Activated CD4-positive, alpha-beta T cell treated with anti-CD3 and anti-CD28 coated beads, Interleukin-2, amount 10 ng/mL, durations not matched to agents 7 days and 5 days (primary cell): ENCODE measurements around the gene TMEM243. TPM values are rescaled to one million over a fixed set of nuclear protein-coding genes. Genes with fewer than 3 reads are reported as not detected.
A peak's percentile ranks its signal among the peaks of the same experiment; 100 is the strongest.
"Not testable (repeated sequence)": the region's sequence is repeated elsewhere in the genome, so short reads cannot be mapped to it uniquely, and the experiment has no call there.

Experiments
- CTCF ChIA-PET: fragments of 350-600 bp; sonication (Branson Sonifier 250); formaldehyde crosslinking; loops from one replicate; lab custom pipeline; 2021; ENCODE audit warnings: antibody characterized with exemption; lab: Charles Lee
- POLR2A ChIA-PET: fragments of 350-600 bp; sonication (Branson Sonifier 250); formaldehyde crosslinking; loops from one replicate; lab custom pipeline; 2021; ENCODE audit warnings: antibody characterized with exemption; lab: Charles Lee
- DNase-seq: peaks from one replicate; pipeline ENCODE4 v3.0.0-alpha.2; 2020
- H3K27ac Mint-ChIP-seq: one replicate; pipeline ENCODE4 v1.8.0; 2021; ENCODE audit warnings: mild to moderate bottlenecking, moderate library complexity, mixed read lengths
- H3K27me3 Mint-ChIP-seq: one replicate; pipeline ENCODE4 v1.8.0; 2021; ENCODE audit warnings: mixed read lengths
- H3K36me3 Mint-ChIP-seq: one replicate; pipeline ENCODE4 v1.8.0; 2021; ENCODE audit warnings: low read depth, mixed read lengths
- H3K4me1 Mint-ChIP-seq: one replicate; pipeline ENCODE4 v1.8.0; 2021; ENCODE audit warnings: mixed read lengths
- H3K4me3 Mint-ChIP-seq: one replicate; pipeline ENCODE4 v1.8.0; 2021; ENCODE audit warnings: mild to moderate bottlenecking, moderate library complexity, mixed read lengths
- H3K9me3 Mint-ChIP-seq: one replicate; pipeline ENCODE4 v1.8.0; 2021; ENCODE audit warnings: mixed read lengths
- total RNA-seq, 2 experiments: library from RNA; stranded (reverse); gene quantifications; one replicate each; pipeline ENCODE4 v1.2.3, GENCODE V29; 2021

TMEM243 gene
- total RNA-seq, 2 experiments from 2014 or later: 46.2 to 51.6 TPM

DNA sequence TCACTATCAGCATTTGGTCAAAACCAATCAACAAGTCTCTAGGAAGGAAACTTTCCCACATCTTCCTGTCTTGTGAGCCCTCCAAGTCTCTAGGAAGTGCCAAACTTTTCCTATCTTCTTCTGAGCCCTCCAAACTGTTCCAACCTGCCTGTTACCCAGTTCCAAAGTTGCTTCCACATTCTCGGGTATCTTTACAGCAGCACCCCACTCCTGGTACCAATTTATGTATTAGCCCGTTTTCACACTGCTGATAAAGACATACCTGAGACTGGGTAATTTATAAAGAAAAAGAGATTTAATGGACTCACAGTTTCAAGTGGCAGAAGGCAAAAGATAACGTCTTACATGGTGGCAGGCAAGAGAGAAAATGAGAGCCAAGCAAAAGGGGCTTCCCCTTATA, 13.8 kb downstream of the TMEM243 start:
- H3K9me3 Mint-ChIP-seq: peaks cover 43% of the 10 kb centered on the region
- H3K27ac Mint-ChIP-seq, DNase-seq, CTCF ChIA-PET, H3K27me3 Mint-ChIP-seq, POLR2A ChIA-PET, H3K4me3 Mint-ChIP-seq: not testable (repeated sequence)
- peaks cover 36% of the 10 kb centered on the region for H3K4me1 Mint-ChIP-seq
- H3K36me3 Mint-ChIP-seq: peaks cover 87% of the 10 kb centered on the region

DNA sequence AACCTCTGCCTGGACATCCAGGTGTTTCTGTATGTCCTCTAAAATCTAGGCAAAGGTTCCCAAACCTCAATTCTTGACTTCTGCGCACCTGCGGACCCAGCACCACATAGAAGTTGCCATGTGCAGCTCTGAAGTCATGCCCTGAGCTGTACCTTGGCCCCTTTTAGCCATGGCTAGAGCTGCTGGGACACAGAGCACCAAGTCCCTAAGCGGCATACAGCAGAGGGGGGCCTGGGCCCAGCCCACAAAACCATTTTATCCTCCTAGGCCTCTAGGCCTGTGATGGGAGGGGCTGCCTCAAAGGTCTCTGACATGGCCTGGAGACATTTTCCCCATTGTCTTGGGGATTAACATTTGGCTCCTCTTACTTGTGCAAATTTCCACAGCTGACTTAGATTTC, 14.6 kb downstream of the TMEM243 start:
- no peak for DNase-seq
- POLR2A ChIA-PET: no interaction called here
- H3K4me3 Mint-ChIP-seq: no peak overlapping the region
- H3K27ac Mint-ChIP-seq: no peak overlapping the region
- peaks cover 37% of the 10 kb centered on the region for H3K4me1 Mint-ChIP-seq
- H3K9me3 Mint-ChIP-seq: peaks cover 43% of the 10 kb centered on the region
- no peaks in the 10 kb centered on the region for H3K27me3 Mint-ChIP-seq
- CTCF ChIA-PET: no interaction called here
- peaks cover 90% of the 10 kb centered on the region for H3K36me3 Mint-ChIP-seq

DNA sequence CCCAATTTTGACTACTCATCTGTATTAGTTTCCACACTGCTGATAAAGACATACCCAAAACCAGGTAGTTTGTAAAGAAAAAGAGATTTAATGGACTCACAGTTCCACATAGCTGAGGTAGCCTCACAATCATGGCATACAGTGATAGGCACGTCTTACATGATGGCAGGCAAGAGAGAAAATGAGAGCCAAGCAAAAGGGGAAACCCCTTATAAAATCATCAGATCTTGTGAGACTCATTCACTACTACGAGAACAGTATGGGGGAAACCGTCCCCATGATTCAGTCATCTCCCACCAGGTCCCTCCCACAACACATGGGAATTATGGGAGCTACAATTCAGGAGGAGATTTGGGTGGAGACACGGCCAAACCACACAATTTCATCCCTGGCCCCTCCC, 15.6 kb downstream of the TMEM243 start:
- H3K27ac Mint-ChIP-seq, DNase-seq, H3K4me3 Mint-ChIP-seq, H3K27me3 Mint-ChIP-seq, POLR2A ChIA-PET: not testable (repeated sequence)
- CTCF ChIA-PET: interaction anchor here (0.7 kb wide), 1 partner anchor 20 kb away, joined by 3 read pairs; no protein-coding TSS in a partner anchor
- Mint-ChIP-seq H3K4me1 (peaks cover 40% of the 10 kb centered on the region), H3K36me3 (peaks cover 91% of the 10 kb centered on the region), H3K9me3 (peaks cover 38% of the 10 kb centered on the region)

DNA sequence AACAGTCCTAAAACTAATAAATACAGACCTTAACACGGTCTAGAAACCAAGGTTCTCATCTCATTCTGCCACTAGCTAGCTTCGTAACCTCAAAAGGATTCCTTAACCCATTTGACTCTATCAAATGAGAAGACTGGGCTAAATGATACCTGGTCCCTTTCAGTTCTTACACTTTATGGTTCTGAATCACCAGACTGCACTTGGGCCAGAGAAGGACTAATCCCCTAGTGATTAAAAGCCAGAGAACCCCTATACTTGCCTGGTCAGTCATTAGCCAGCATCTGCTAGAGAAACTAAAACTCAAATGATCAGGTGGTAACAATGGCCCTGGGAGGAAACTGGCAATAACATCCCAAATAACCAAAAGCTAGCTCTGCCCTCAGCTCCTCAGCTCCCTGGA, 16.8 kb downstream of the TMEM243 start:
- Mint-ChIP-seq H3K27me3 (no peaks in the 10 kb centered on the region), H3K9me3 (peaks cover 31% of the 10 kb centered on the region), H3K36me3 (peaks cover 91% of the 10 kb centered on the region), H3K27ac (no peak overlapping the region), H3K4me3 (no peak overlapping the region), H3K4me1 (peaks cover 35% of the 10 kb centered on the region)
- ChIA-PET CTCF (interaction anchor here (0.8 to 2.8 kb wide), 4 partner anchors 10 to 31 kb away, joined by 3 to 9 read pairs (median 4); no protein-coding TSS in a partner anchor), POLR2A (no interaction called here)
- DNase-seq: no peak

DNA sequence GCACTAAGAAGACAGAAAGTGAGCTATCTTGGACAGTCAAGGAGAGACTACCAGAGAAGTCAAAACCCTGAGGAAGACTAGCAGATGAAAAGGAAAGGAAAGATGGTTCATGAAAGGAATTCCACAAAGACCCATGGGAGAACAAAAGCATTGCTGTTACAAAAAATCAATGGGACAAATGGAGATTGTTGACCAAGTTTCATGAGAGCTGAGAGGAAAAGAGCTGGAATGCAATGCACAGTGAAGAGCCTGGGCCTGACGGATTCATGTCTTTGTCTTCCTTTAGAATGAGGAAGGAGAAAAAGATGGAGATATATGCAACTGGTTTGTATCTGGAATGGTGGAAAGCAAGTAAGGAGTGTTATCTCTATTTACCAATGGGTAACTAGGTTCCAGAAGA, 17.3 kb downstream of the TMEM243 start:
- no peak overlapping the region for H3K4me3 Mint-ChIP-seq
- CTCF ChIA-PET: interaction anchor here (1.3 to 2.8 kb wide), 3 partner anchors 12 to 30 kb away, joined by 3 to 9 read pairs (median 5); no protein-coding TSS in a partner anchor

DNA sequence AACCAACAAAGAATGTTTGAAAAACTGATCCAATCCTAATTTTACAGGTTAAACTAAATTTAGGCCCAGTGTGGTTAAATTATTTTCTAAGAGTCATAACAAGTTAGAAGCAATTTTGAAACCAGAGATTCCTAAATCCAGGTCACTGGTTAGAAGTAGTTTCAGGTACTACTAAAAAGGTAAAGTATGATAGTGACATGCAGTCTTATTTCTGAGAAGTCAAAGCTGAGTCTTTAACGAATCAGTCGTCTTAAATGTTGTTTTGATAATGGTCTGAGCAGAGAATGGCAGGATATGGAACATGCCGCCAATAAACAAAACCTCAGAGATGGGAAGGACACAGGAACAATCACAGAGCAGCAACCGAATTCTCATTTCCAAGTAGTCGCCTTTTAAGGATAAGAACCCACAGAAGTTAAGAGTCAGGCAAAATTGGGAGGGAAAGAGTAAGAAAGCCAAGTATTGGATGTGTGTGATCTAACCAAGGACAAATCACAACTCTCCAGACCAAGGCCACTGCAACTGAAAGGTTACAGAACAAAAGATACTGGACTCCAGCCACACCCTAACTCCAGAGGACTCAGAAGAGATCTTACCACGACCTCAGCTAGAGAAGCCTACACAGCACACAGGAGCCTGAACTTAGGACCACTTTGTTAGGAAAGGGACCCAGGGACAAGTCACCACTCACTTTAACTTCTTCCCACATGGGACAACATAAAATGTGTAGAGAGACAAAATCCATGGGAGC, 19.7 kb downstream of the TMEM243 start:
- H3K27ac Mint-ChIP-seq: peak overlapping the region; percentile 60

More for the DNA sequence above, 17.3 kb downstream of the TMEM243 start:
- POLR2A ChIA-PET: no interaction called here
- no peak for DNase-seq
- Mint-ChIP-seq H3K27ac (no peak overlapping the region), H3K36me3 (peaks cover 92% of the 10 kb centered on the region), H3K27me3 (no peaks in the 10 kb centered on the region), H3K4me1 (peaks cover 33% of the 10 kb centered on the region), H3K9me3 (peaks cover 30% of the 10 kb centered on the region)

DNA sequence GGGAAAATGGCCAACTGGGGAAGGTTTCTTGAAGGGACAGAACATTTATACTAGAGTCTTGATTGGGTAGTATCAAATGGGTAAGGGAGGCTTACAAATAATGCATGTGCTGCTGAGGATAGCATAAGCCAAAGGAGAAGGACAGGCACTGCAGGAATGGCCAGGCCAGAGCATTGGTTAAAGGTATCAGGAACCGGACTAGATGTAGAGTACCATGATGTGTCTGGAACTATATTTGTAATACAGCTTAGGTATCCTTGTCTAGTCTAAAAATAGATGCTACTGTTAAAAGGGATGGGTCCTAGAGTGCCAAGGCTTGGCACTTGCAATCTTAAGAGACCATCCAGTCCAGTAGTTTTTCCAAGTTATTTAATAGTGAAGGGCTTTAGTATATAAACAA, 20.3 kb downstream of the TMEM243 start:
- Mint-ChIP-seq H3K4me1 (peaks cover 33% of the 10 kb centered on the region), H3K4me3 (no peak overlapping the region)

More for the DNA sequence above, 19.7 kb downstream of the TMEM243 start:
- peaks cover 83% of the 10 kb centered on the region for H3K36me3 Mint-ChIP-seq
- ChIA-PET CTCF (interaction anchor here (0.9 to 2.1 kb wide), 2 partner anchors 12 to 15 kb away, joined by 3 to 12 read pairs; no protein-coding TSS in a partner anchor), POLR2A (no interaction called here)
- H3K27me3 Mint-ChIP-seq: no peaks in the 10 kb centered on the region
- H3K9me3 Mint-ChIP-seq: peaks cover 18% of the 10 kb centered on the region
- H3K4me1 Mint-ChIP-seq: peaks cover 33% of the 10 kb centered on the region
- H3K4me3 Mint-ChIP-seq: no peak overlapping the region
- no peak for DNase-seq

DNA sequence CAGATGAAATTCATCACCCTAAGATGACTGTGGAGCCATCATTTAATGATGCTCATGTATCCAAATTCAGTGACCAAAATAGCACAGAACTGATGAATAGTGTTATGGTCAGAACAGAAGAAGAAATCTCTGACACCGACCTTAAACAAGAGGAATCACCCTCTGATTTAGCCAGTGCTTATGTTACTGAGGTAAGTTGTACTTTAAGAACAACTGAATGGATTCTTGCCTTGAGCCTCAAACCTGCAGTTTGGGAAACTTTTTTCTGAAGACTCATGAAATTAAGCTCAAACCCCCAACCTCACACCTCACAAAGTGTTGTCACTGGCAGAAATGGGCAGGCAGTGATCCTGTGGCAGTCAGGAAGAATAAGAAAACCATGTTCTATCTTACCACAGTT, 25.6 kb downstream of the TMEM243 start:
- no peak overlapping the region for H3K27ac Mint-ChIP-seq
- POLR2A ChIA-PET: no interaction called here
- peaks cover 61% of the 10 kb centered on the region for H3K36me3 Mint-ChIP-seq
- H3K4me3 Mint-ChIP-seq: no peak overlapping the region
- H3K9me3 Mint-ChIP-seq: no peaks in the 10 kb centered on the region
- CTCF ChIA-PET: no interaction called here
- DNase-seq: no peak
- peaks cover 4% of the 10 kb centered on the region for H3K4me1 Mint-ChIP-seq
- H3K27me3 Mint-ChIP-seq: no peaks in the 10 kb centered on the region

More for the DNA sequence above, 20.3 kb downstream of the TMEM243 start:
- H3K36me3 Mint-ChIP-seq: peaks cover 83% of the 10 kb centered on the region
- peaks cover 16% of the 10 kb centered on the region for H3K9me3 Mint-ChIP-seq
- ChIA-PET POLR2A (no interaction called here), CTCF (interaction anchor here (0.9 to 2.1 kb wide), 3 partner anchors 13 to 16 kb away, joined by 3 to 12 read pairs (median 3); no protein-coding TSS in a partner anchor)
- no peak for DNase-seq
- H3K27me3 Mint-ChIP-seq: no peaks in the 10 kb centered on the region
- H3K27ac Mint-ChIP-seq: no peak overlapping the region

DNA sequence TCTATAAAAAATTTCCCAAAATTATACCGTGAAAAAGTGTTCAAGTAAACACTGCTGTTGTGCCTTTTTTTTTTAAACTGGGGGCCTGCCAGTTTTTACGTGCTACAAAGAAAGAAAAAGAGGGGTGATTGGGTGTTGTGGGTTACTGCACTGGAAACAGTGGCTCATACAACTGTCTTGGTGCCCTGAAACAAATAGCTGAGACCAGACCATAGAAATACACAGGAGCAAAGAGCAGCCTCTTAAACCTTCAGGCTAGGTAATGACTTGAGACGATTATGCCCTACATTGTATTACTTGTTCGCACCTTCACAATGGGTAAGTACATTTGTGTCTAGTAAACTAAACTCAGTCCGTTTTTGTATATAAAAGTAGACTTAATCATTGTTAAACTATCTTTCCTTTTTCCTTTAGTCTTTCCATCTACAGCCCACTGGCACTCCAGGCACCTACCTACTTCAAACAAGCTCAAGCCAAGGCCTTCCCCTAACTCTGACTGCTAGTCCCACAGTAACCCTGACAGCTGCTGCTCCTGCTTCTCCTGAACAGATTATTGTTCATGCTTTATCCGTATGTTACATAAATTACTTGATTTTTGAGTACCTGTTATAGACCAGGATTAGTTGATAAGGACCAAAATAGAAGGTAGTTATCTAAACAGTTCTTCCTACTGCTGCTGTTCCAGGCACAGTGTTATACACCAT, 26.6 kb downstream of the TMEM243 start:
- Mint-ChIP-seq H3K9me3 (no peaks in the 10 kb centered on the region), H3K36me3 (peaks cover 59% of the 10 kb centered on the region), H3K27ac (no peak overlapping the region), H3K4me1 (no peaks in the 10 kb centered on the region), H3K4me3 (no peak overlapping the region), H3K27me3 (no peaks in the 10 kb centered on the region)
- ChIA-PET POLR2A (no interaction called here), CTCF (interaction anchor here (0.7 to 0.8 kb wide), 2 partner anchors 27 to 245 kb away, joined by 3 to 5 read pairs; no protein-coding TSS in a partner anchor)
- no peak for DNase-seq

DNA sequence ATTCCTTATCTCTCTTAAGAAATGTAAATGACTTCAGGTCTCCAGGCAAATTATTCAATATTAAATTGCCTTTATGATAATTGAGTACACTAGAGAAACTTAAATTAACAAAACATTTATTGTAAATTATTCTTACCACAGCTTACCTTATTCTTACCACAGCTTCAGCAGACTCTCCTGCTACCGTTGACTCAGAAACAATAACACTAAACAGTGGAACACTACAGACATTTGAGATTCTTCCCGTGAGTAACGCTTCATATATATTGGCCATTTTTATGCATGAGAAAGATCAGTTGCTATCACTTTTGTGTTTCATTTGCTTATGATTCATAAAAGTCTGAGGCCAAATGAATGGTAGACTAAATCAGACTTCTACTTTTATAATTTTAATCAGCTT, 28.7 kb downstream of the TMEM243 start:
- H3K4me1 Mint-ChIP-seq: no peaks in the 10 kb centered on the region
- H3K27ac Mint-ChIP-seq: no peak overlapping the region
- no peak overlapping the region for H3K4me3 Mint-ChIP-seq
- H3K36me3 Mint-ChIP-seq: peaks cover 62% of the 10 kb centered on the region
- ChIA-PET POLR2A (no interaction called here), CTCF (no interaction called here)
- DNase-seq: no peak
- H3K27me3 Mint-ChIP-seq: no peaks in the 10 kb centered on the region
- no peaks in the 10 kb centered on the region for H3K9me3 Mint-ChIP-seq

DNA sequence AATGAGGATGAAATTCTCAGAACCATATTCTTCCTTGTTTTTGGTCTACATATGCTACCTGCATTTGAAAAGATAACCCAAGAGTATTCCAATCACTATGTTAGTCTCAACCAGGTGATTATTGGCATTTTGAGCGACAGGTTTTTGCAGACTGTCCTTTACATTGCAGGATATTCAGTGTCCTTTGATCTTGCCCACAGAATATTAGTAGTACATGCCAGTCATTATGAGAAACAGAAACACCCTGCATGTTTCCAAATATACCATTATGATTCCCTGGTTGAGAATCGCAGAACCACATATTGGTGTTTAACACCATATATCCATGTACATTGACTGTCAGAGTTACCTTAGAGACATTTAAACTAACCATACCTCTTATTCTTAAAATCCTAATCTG, 30.6 kb downstream of the TMEM243 start:
- DNase-seq: no peak
- Mint-ChIP-seq H3K27ac (no peak overlapping the region), H3K36me3 (peaks cover 66% of the 10 kb centered on the region), H3K4me1 (peaks cover 6% of the 10 kb centered on the region), H3K9me3 (no peaks in the 10 kb centered on the region), H3K27me3 (no peaks in the 10 kb centered on the region), H3K4me3 (no peak overlapping the region)
- POLR2A ChIA-PET: no interaction called here
- CTCF ChIA-PET: no interaction called here

DNA sequence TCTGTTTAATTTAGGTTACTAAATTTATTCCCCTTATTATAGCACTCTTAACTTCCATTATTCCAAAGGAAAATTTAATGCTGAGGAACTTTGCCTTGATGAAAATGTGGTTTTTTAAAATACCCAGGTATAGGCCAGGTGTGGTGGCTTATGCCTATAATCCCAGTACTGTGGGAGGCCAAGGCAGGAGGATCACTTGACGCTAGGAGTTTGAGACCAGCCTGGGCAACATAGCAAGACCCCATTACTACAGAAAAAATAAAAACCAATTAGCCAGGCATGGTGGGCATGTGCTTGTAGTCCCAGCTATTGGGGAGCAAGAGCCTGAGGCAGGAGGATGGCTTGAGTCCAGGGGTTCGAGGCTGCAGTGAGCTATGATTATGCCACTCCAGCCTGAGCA, 32.4 kb downstream of the TMEM243 start:
- ChIA-PET POLR2A (no interaction called here), CTCF (interaction anchor here (3.6 kb wide), 1 partner anchor 19 kb away, joined by 13 read pairs; no protein-coding TSS in a partner anchor)
- Mint-ChIP-seq H3K4me1 (peaks cover 16% of the 10 kb centered on the region), H3K27ac (no peak overlapping the region), H3K27me3 (no peaks in the 10 kb centered on the region), H3K9me3 (no peaks in the 10 kb centered on the region), H3K4me3 (no peak overlapping the region), H3K36me3 (peaks cover 70% of the 10 kb centered on the region)
- no peak for DNase-seq

DNA sequence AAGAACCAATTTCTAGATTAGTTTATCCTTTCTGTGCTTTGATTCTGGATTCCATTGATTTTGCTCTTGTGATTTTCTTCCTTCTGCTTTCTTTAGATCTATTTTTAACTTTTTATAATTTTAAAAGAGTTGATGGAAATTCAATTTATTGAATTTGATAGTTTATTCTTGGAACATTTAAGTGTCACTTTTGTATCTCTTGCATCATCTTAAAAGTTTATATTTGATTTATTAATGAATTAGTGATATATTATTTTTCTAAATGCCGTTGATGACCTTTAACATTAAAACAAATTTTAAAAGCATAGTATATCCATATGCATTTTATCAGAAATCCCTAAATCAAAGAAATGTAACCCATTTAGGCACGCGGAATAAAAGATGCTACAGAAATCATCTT, 40.4 kb downstream of the TMEM243 start:
- CTCF ChIA-PET: no interaction called here
- Mint-ChIP-seq H3K27ac (no peak overlapping the region), H3K4me1 (peaks cover 25% of the 10 kb centered on the region), H3K4me3 (no peak overlapping the region), H3K36me3 (peaks cover 67% of the 10 kb centered on the region), H3K27me3 (no peaks in the 10 kb centered on the region), H3K9me3 (no peaks in the 10 kb centered on the region)
- DNase-seq: no peak
- POLR2A ChIA-PET: no interaction called here
